Stimulated activated CD8-positive, alpha-beta memory T cell treated with anti-CD3 and anti-CD28 coated beads, Interleukin-12 subunit alpha, Interleukin-12 subunit beta, amount 100 ng/mL, for 24 hours (primary cell): ENCODE measurements around the gene FNDC3A.

Experiments used
- DNase-seq: peaks from one replicate; pipeline ENCODE4 v3.0.0-alpha.2; 2020; ENCODE audit errors: extremely low read depth

Gene FNDC3A

GRCh38 chr13:49253310-49253709 lies 277.6 kb downstream of the FNDC3A start:
- no peak for DNase-seq

- DNase-seq = no peak
Measured at GRCh38 chr13:49254007-49254406, 278.3 kb downstream of the FNDC3A start.

GRCh38 chr13:49256841-49257240 lies 281.1 kb downstream of the FNDC3A start:
- DNase-seq = no peak

- no peak for DNase-seq
Measured at GRCh38 chr13:49258089-49258796, 282.5 kb downstream of the FNDC3A start.
